K562 (cell line): Measurements from ENCODE around the gene PHOSPHO1. TPM values are rescaled to one million over a fixed set of nuclear protein-coding genes. Genes with fewer than 3 reads are reported as not detected.

ENCODE experiments used
- MIER1 ChIP-seq: fragments of 450-650 bp; IDR thresholded peaks from 2 replicates; pipeline ENCODE4 v1.6.1; 2016; ENCODE audit warnings: antibody characterized with exemption, mild to moderate bottlenecking, low read depth
- NFIC ChIP-seq: fragments of 450-650 bp; IDR thresholded peaks from 2 replicates; pipeline ENCODE4 v1.6.1; 2017; ENCODE audit warnings: mild to moderate bottlenecking, inconsistent platforms
- NFIX ChIP-seq: fragments of 250-450 bp; sonication (Bioruptor Pico); IDR thresholded peaks from 2 replicates; pipeline ENCODE4 v1.4.0; 2020; ENCODE audit warnings: low read depth, mild to moderate bottlenecking, moderate library complexity
- NR2F6 ChIP-seq: fragments of 450-650 bp; formaldehyde crosslinking; IDR thresholded peaks from 2 replicates; pipeline ENCODE4 v1.4.0; 2020; ENCODE audit warnings: mild to moderate bottlenecking
- POLR2H ChIP-seq: IDR thresholded peaks from 2 replicates; pipeline ENCODE4 v1.6.1; 2016; ENCODE audit warnings: missing genetic modification characterization, low read depth, mild to moderate bottlenecking, control low read depth, missing compliant biosample characterization, moderate library complexity
- PRDM10 ChIP-seq: fragments of 450-650 bp; IDR thresholded peaks from 2 replicates; pipeline ENCODE4 v1.6.1; 2018; ENCODE audit not compliant: partially characterized antibody
- RBM15 ChIP-seq: fragments of 200-400 bp; formaldehyde crosslinking; IDR thresholded peaks from 2 replicates; pipeline ENCODE4 v1.6.1; 2018; ENCODE audit warnings: mild to moderate bottlenecking, low read length, moderate library complexity; ENCODE audit not compliant: insufficient read depth
- RBM39 ChIP-seq: fragments of 200-400 bp; formaldehyde crosslinking; optimal IDR thresholded peaks from 2 replicates; pipeline ENCODE3; 2018; ENCODE audit warnings: low read depth, low read length
- TAL1 ChIP-seq: fragments of 450-650 bp; IDR thresholded peaks from 2 replicates; pipeline ENCODE4 v1.6.1; 2016; ENCODE audit warnings: mild to moderate bottlenecking
- USF1 ChIP-seq: sonication (generic); formaldehyde crosslinking; IDR thresholded peaks from 2 replicates; pipeline ENCODE4 v1.9.0; 2022; ENCODE audit warnings: mild to moderate bottlenecking, missing genetic modification reagents
- ZNF133 ChIP-seq: fragments of 250-450 bp; sonication (Bioruptor Pico); IDR thresholded peaks from 2 replicates; pipeline ENCODE4 v1.4.0; 2020; ENCODE audit warnings: mild to moderate bottlenecking
- ZNF407 ChIP-seq: fragments of 450-650 bp; IDR thresholded peaks from 2 replicates; pipeline ENCODE4 v1.6.1; 2016; ENCODE audit warnings: low read depth
- ZNF696 ChIP-seq: fragments of 250-450 bp; sonication (Bioruptor Pico); conservative IDR thresholded peaks from 2 replicates; pipeline ENCODE4 v1.4.0; 2020; ENCODE audit warnings: mild to moderate bottlenecking, moderate library complexity
- polyA plus RNA-seq, 8 experiments: library from polyadenylated mRNA; depleted of rRNA in 4 of 8; stranded (reverse) in 5 of 8; unstranded in 3 of 8; fragments of >200 nt; fragmentation: Nextera tagmentation in 2 of 8; fragmentation: Illumina TruSeq in 1 of 8; extraction: Ambion mirVana in 2 of 8; extraction: Trizol in 1 of 8; gene quantifications; 2 replicates each; pipeline versions ENCODE4 v1.2.1 to v1.2.3, GENCODE V29; 2011 to 2014; ENCODE audit warnings: inconsistent platforms in 1 of 8, missing spikeins in 1 of 8
- total RNA-seq, 7 experiments: library from RNA; depleted of rRNA in 6 of 7; stranded (reverse); fragments of >200 nt in 6 of 7; fragmentation: Illumina TruSeq in 2 of 7; extraction: Trizol in 2 of 7; gene quantifications; 2 replicates each; pipeline versions ENCODE4 v1.2.1 to v1.2.3, GENCODE V29; 2011 to 2021; ENCODE audit warnings: low replicate concordance in 1 of 7
- TF ChIP-seq, protein P1 (sequence below): IDR thresholded peaks from 2 replicates; pipeline ENCODE4 v1.6.1; 2012; ENCODE audit warnings: low read depth, low read length, improper control_type of control experiment, borderline replicate concordance

The PHOSPHO1 gene
- total and polyA plus RNA-seq, 9 of the 15 experiments (the other 6 are each of a cell fraction or from before 2014, with no cell fraction given): 0.06 to 0.07 TPM; not detected in 7

DNA sequence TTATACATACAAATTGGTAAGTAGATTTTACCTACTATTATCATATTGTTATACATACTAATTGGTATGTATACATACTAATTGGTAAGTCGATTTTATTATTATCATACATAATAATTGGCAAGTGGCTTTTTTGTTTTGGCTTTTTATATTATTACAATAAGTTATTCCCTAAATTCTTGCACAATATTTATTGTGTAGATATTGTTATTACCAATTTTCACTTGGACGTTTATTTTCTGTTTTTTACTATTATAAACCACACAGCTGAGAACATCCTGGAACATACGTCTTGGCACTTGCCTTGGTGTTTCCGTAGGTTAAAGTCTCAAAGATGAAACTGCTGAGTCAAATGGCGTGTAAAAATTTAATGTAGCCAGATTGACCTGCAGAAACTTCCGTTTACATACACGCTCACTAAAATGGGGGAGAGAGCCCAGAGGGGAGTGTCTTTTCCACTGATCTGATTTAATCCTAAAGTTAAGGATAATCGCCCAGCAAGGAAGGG, 39.1 kb downstream of the PHOSPHO1 start (continued):
- TF ChIP-seq, protein P1, sequence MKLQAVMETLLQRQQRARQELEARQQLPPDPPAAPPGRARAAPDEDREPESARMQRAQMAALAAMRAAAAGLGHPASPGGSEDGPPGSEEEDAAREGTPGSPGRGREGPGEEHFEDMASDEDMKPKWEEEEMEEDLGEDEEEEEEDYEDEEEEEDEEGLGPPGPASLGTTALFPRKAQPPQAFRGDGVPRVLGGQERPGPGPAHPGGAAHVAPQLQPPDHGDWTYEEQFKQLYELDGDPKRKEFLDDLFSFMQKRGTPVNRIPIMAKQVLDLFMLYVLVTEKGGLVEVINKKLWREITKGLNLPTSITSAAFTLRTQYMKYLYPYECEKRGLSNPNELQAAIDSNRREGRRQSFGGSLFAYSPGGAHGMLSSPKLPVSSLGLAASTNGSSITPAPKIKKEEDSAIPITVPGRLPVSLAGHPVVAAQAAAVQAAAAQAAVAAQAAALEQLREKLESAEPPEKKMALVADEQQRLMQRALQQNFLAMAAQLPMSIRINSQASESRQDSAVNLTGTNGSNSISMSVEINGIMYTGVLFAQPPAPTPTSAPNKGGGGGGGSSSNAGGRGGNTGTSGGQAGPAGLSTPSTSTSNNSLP: peak; percentile 64; the same call in 1 of the 2 replicates
- no peak for TF ChIP-seq ZNF133 (CRISPR knock-in tag)
- no peak for TF ChIP-seq RBM15
- no peak for TF ChIP-seq NR2F6
- TF ChIP-seq MIER1: no peak
- TF ChIP-seq NFIX (CRISPR knock-in tag): no peak
- peak; percentile 72 for TF ChIP-seq RBM39
- TF ChIP-seq NFIC: no peak
- TF ChIP-seq ZNF696: no peak
- no peak for TF ChIP-seq TAL1
- no peak for TF ChIP-seq POLR2H (tag)
- no peak for TF ChIP-seq USF1
- TF ChIP-seq PRDM10: no peak
- TF ChIP-seq ZNF407: peak; percentile 64; the same call in 1 of the 2 replicates
